AG04449 (cell line): ENCODE results near the gene S100A13.
A peak's percentile ranks its signal among the peaks of the same experiment; 100 is the strongest.

Experiments used
- CTCF ChIA-PET: fragments of 350-600 bp; formaldehyde crosslinking; extraction: SDS; loops from one replicate; lab custom pipeline; 2021; ENCODE audit warnings: antibody characterized with exemption; lab: Yijun Ruan, JAX
- POLR2A ChIA-PET: fragments of 400-600, 350-600 bp; formaldehyde crosslinking; extraction: SDS; loops from one replicate; lab custom pipeline; 2020; ENCODE audit warnings: antibody characterized with exemption, inconsistent platforms; lab: Yijun Ruan, JAX
- DNase-seq: peaks from one replicate; pipeline ENCODE4 v3.0.0-alpha.2; 2010; ENCODE audit warnings: low read depth, low spot score
- H3K4me3 ChIP-seq: 2 replicates; pipeline ENCODE4 v1.5.1; 2011; ENCODE audit warnings: low read depth, mild to moderate bottlenecking, control low read depth, low read length
- TF ChIP-seq, protein P1 (sequence below): IDR thresholded peaks from one replicate; pipeline ENCODE4 v1.5.1; 2011; ENCODE audit warnings: mild to moderate bottlenecking, moderate library complexity, low read length, control low read depth, inconsistent platforms; ENCODE audit not compliant: insufficient read depth; ENCODE audit errors: missing control alignments

Gene S100A13

DNA sequence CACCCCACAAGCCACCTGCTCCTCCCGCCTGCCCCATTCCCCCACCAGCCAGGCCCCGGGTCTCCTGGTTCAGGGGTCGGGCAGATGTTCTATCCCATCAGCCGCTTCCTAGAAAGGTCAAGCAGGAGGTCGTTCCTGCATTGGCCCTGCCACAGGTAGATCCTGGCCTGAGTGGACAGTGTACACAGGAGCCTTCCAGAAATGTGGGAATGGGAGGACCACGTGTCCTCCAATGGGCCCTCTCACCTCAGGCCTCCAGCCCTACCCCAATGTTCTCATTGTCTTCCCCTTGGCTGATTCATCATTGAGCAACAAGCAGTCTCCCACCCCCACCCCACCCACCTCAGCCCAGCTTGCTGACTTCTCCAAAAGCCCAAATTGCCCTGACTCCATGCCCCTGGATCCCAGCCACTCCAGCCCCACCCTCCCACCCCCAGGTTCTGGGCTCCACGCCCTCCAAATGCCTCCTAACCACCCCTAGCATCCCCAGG lies 16.4 kb downstream of the S100A13 start:
- TF ChIP-seq, protein P1, sequence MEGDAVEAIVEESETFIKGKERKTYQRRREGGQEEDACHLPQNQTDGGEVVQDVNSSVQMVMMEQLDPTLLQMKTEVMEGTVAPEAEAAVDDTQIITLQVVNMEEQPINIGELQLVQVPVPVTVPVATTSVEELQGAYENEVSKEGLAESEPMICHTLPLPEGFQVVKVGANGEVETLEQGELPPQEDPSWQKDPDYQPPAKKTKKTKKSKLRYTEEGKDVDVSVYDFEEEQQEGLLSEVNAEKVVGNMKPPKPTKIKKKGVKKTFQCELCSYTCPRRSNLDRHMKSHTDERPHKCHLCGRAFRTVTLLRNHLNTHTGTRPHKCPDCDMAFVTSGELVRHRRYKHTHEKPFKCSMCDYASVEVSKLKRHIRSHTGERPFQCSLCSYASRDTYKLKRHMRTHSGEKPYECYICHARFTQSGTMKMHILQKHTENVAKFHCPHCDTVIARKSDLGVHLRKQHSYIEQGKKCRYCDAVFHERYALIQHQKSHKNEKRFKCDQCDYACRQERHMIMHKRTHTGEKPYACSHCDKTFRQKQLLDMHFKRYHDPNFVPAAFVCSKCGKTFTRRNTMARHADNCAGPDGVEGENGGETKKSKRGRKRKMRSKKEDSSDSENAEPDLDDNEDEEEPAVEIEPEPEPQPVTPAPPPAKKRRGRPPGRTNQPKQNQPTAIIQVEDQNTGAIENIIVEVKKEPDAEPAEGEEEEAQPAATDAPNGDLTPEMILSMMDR: no peak
- no peak for DNase-seq
- peak overlapping the region; percentile 83 for H3K4me3 ChIP-seq
- ChIA-PET CTCF (interaction anchor here (3.4 to 12.8 kb wide), 5 partner anchors 10 to 102 kb away, joined by 19 to 178 read pairs (median 93); partner anchors contain the start of genes CHTOP, S100A1 and S100A13), POLR2A (interaction anchor here (0.7 to 9.4 kb wide), 3 partner anchors 13 to 38 kb away, joined by 3 to 127 read pairs (median 4); partner anchors contain the start of gene S100A13)

DNA sequence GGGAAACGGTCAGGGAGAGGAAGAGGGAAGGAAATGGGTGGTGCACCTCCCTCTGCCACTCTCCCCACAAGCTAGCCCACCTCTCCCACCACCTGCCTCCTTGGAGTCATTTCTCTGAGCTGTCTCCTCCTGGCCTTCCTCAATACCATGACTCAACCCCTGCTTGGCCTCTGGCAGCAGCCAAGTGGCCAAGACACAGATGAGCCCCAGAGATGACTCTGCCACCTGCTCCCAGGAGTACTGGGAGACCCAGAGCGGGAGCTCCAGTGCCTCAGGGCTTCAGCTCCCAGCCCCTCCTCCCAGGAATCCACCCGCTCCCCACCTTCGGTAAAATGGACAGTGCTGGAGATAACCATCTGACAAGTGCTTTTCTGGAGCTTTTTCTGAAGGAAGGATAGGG lies 17.0 kb downstream of the S100A13 start:
- peak overlapping the region; percentile 41 for H3K4me3 ChIP-seq
- ChIA-PET CTCF (interaction anchor here (3.4 to 12.8 kb wide), 3 partner anchors 10 to 101 kb away, joined by 19 to 148 read pairs (median 93); no protein-coding TSS in a partner anchor), POLR2A (interaction anchor here (0.7 to 9.4 kb wide), 4 partner anchors 13 to 37 kb away, joined by 3 to 127 read pairs (median 4); partner anchors contain the start of genes CHTOP and S100A13)
- TF ChIP-seq, protein P1: no peak
- no peak for DNase-seq

DNA sequence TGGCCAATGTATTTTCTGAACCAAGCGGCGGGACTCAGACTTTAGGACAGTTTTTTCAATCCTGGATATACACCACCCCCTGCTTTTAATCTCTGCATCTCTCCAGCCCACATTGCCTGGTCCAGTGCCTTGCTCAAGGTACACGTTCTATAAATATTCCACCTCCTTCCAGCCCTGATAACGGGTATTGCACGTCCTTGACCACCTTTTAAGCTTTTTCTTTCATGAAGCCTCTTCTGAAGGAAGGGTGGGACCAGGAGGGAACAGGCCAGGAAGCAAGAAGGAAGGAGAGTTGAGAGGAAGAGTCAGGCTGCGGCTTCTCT lies 17.8 kb downstream of the S100A13 start:
- TF ChIP-seq, protein P1: no peak
- ChIA-PET CTCF (interaction anchor here (1.4 to 12.8 kb wide), 4 partner anchors 9 to 100 kb away, joined by 5 to 148 read pairs (median 53); no protein-coding TSS in a partner anchor), POLR2A (interaction anchor here (1.6 to 2.8 kb wide), 3 partner anchors 17 to 26 kb away, joined by 3 to 20 read pairs (median 4); partner anchors contain the start of genes CHTOP and S100A13)
- no peak for DNase-seq
- peak overlapping the region; percentile 58 for H3K4me3 ChIP-seq

DNA sequence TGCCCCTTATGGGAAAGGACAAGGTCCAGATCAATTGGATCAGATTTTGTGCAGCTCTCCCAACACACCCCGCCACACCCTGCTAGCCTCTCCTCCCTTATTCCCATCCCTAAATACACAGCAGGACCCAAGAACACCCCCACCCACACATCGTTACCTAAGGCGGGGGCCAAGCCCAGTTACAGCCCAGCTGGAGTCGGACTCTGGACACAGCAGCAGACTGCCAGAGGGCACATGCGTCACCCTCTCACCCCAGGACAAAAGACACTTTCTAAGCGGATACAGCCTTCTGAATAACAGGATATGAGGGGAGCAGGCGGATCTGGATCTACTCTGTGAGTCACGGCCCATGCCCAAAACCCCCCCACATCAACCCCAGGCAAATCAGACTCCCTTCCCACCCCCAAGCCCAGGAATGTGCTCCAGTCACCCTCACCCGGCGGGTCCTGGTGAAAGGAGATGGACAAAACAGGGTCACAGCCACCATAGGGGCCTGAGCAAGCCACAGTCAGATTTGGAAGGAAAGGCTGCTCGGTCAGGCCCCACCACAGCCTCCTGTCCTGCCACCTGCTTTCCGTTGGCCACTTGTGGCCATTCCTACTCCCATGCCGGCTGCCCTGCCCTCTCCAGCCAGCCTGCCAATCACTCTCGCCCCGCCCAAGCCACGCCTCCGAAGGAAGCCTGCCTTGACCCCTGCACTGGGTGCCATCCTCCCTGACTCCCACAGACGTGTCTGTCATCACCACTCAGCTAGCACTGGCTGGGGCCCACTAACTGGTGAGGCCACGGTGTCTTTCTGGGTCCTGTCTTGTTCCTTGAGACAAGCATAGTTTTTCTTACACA lies 18.3 kb downstream of the S100A13 start:
- TF ChIP-seq, protein P1: no peak
- POLR2A ChIA-PET: interaction anchor here (0.6 to 2.8 kb wide), 4 partner anchors 10 to 26 kb away, joined by 3 to 20 read pairs (median 4); partner anchors contain the start of genes CHTOP and S100A13
- no peak for DNase-seq
- peak overlapping the region; percentile 58 for H3K4me3 ChIP-seq
- CTCF ChIA-PET: interaction anchor here (1.3 to 11.1 kb wide), 6 partner anchors 9 to 114 kb away, joined by 3 to 93 read pairs (median 7); partner anchors contain the start of gene S100A13

DNA sequence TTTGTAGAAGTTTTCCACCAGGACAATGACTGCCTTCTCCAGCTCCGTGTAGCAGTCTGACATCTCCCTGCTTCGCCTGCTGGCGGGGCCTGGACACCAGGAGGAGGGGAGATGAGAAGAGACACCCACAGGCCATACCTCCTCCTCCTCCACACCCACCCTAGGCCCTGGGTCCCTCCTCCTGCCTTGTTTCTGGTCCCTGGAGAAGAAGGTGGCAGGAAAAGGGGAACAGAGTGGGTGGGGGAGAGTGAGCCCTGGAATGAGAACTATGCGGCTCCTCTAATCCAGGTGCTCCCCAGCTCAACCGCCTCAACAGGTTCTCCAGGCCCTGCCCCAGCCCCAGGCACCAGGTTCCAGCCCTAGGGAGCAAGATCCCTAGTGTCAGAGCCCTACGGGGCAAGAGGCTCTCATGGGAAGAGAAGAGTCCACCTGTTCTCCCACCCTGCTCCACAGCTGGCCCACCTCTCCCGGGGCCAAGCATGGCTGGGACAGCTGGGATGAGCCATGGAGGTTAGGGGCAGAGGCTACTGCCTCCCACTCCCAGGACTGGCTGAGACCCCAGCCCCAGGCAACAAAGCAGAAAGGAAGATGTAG lies 19.1 kb downstream of the S100A13 start:
- TF ChIP-seq, protein P1: no peak
- ChIA-PET CTCF (interaction anchor here (0.9 to 2.8 kb wide), 6 partner anchors 10 to 113 kb away, joined by 3 to 13 read pairs (median 6); partner anchors contain the start of gene S100A13), POLR2A (interaction anchor here (0.6 to 2.8 kb wide), 5 partner anchors 10 to 27 kb away, joined by 3 to 20 read pairs (median 4); partner anchors contain the start of gene S100A13)
- H3K4me3 ChIP-seq: peak overlapping the region; percentile 58
- DNase-seq: no peak
